Astrocyte (in vitro differentiated cells and primary cell): ENCODE data around the gene ZNF683. TPM values are rescaled to one million over a fixed set of nuclear protein-coding genes. Genes with fewer than 3 reads are reported as not detected.
A peak's percentile ranks its signal among the peaks of the same experiment; 100 is the strongest.

Experiments used
- DNase-seq: peaks from one replicate; pipeline ENCODE4 v3.0.0-alpha.2; 2010; ENCODE audit warnings: low read depth
- FAIRE-seq: peaks from 2 replicates; lab custom pipeline; 2011; peaks lifted over from hg19 to GRCh38; lab: Jason Lieb, UNC
- H2AFZ ChIP-seq: 2 replicates; pipeline ENCODE4 v1.6.0; 2012; ENCODE audit warnings: low read depth, low read length, inconsistent platforms
- H3K27ac ChIP-seq: 2 replicates; pipeline ENCODE4 v1.5.1; 2011; ENCODE audit warnings: low read depth, low read length, inconsistent platforms
- H3K27me3 ChIP-seq: 2 replicates; pipeline ENCODE4 v1.6.0; 2011; ENCODE audit warnings: low read length, inconsistent platforms; ENCODE audit not compliant: insufficient read depth
- H3K36me3 ChIP-seq: 2 replicates; pipeline ENCODE4 v1.5.1; 2011; ENCODE audit warnings: low read length, inconsistent platforms; ENCODE audit not compliant: insufficient read depth
- H3K4me1 ChIP-seq: 2 replicates; pipeline ENCODE4 v1.5.1; 2011; ENCODE audit warnings: low read length, inconsistent platforms; ENCODE audit not compliant: insufficient read depth
- H3K4me2 ChIP-seq: 2 replicates; pipeline ENCODE4 v1.6.0; 2012; ENCODE audit warnings: low read length, inconsistent platforms
- H3K4me3 ChIP-seq: 2 replicates; pipeline ENCODE4 v1.5.1; 2011; ENCODE audit warnings: low read depth, mild to moderate bottlenecking, low read length, inconsistent platforms; ENCODE audit not compliant: insufficient read depth
- H3K79me2 ChIP-seq: 2 replicates; pipeline ENCODE4 v1.6.0; 2012; ENCODE audit warnings: mild to moderate bottlenecking, low read length, inconsistent platforms; ENCODE audit not compliant: insufficient read depth
- H3K9ac ChIP-seq: 2 replicates; pipeline ENCODE4 v1.6.0; 2012; ENCODE audit warnings: mild to moderate bottlenecking, low read length, inconsistent platforms
- H3K9me3 ChIP-seq: 2 replicates; pipeline ENCODE4 v1.5.1; 2012; ENCODE audit warnings: low read depth, mild to moderate bottlenecking, low read length, inconsistent platforms; ENCODE audit not compliant: insufficient read depth
- H4K20me1 ChIP-seq: 2 replicates; pipeline ENCODE4 v1.6.0; 2012; ENCODE audit warnings: low read length, inconsistent platforms; ENCODE audit not compliant: insufficient read depth
- H3K27ac Mint-ChIP-seq: one replicate; pipeline ENCODE4 v1.8.0; 2021; ENCODE audit warnings: mild to moderate bottlenecking, mixed read lengths; ENCODE audit not compliant: unreplicated experiment
- H3K27me3 Mint-ChIP-seq: one replicate; pipeline ENCODE4 v1.8.0; 2021; ENCODE audit warnings: low read depth, mixed read lengths; ENCODE audit not compliant: unreplicated experiment
- H3K36me3 Mint-ChIP-seq: one replicate; pipeline ENCODE4 v1.8.0; 2021; ENCODE audit warnings: low read depth, mixed read lengths; ENCODE audit not compliant: unreplicated experiment
- H3K4me1 Mint-ChIP-seq: one replicate; pipeline ENCODE4 v1.8.0; 2021; ENCODE audit warnings: low read depth, mixed read lengths; ENCODE audit not compliant: unreplicated experiment
- H3K4me3 Mint-ChIP-seq: one replicate; pipeline ENCODE4 v1.8.0; 2021; ENCODE audit warnings: mild to moderate bottlenecking, moderate library complexity, mixed read lengths; ENCODE audit not compliant: unreplicated experiment
- H3K9me3 Mint-ChIP-seq: one replicate; pipeline ENCODE4 v1.8.0; 2021; ENCODE audit warnings: mild to moderate bottlenecking, mixed read lengths; ENCODE audit not compliant: unreplicated experiment
- EZH2 ChIP-seq: IDR thresholded peaks from 2 replicates; pipeline ENCODE4 v1.6.1; 2012; ENCODE audit warnings: mild to moderate bottlenecking, low read length, inconsistent platforms; ENCODE audit not compliant: insufficient read depth
- total RNA-seq: library from RNA; stranded (reverse); gene quantifications from 2 replicates; pipeline ENCODE4 v1.2.1, GENCODE V29; 2021
- TF ChIP-seq, protein P1 (sequence below): IDR thresholded peaks from 2 replicates; pipeline ENCODE4 v1.5.1; 2011; ENCODE audit warnings: low read depth, mild to moderate bottlenecking, inconsistent platforms, low read length, moderate library complexity; ENCODE audit not compliant: insufficient read depth

ZNF683 gene
- total RNA-seq, 1 donor from 2014 or later = not detected

DNA sequence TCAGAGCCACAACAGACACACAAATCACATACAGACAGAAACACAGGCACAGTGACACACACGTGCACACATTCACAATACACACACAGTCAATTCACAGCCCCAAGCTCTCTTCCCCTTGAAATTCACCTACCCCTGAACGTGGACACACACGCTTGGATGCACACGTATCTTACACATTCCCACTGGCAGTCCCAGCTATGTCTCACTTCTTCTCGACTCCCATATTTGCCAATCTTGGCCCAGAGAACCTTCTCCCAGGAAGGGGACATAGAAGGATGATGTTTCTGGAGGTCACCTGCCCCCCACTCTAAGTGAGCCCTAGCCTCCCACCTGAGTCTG, 20.2 kb downstream of the ZNF683 start:
- DNase-seq (no peak), FAIRE-seq (no peak)
- Mint-ChIP-seq H3K4me1 (peaks cover 22% of the 10 kb centered on the region), H3K27me3 (peaks cover 7% of the 10 kb centered on the region), H3K4me3 (no peak overlapping the region), H3K36me3 (no peaks in the 10 kb centered on the region), H3K27ac (no peak overlapping the region), H3K9me3 (no peaks in the 10 kb centered on the region)
- H2AFZ ChIP-seq = no peak overlapping the region
- H3K36me3 ChIP-seq = no peaks in the 10 kb centered on the region
- H3K27ac ChIP-seq = peak overlapping the region; percentile 81
- H3K9me3 ChIP-seq = no peaks in the 10 kb centered on the region
- H3K79me2 ChIP-seq = no peaks in the 10 kb centered on the region
- H3K9ac ChIP-seq = peak overlapping the region; percentile 77
- TF ChIP-seq, protein P1, sequence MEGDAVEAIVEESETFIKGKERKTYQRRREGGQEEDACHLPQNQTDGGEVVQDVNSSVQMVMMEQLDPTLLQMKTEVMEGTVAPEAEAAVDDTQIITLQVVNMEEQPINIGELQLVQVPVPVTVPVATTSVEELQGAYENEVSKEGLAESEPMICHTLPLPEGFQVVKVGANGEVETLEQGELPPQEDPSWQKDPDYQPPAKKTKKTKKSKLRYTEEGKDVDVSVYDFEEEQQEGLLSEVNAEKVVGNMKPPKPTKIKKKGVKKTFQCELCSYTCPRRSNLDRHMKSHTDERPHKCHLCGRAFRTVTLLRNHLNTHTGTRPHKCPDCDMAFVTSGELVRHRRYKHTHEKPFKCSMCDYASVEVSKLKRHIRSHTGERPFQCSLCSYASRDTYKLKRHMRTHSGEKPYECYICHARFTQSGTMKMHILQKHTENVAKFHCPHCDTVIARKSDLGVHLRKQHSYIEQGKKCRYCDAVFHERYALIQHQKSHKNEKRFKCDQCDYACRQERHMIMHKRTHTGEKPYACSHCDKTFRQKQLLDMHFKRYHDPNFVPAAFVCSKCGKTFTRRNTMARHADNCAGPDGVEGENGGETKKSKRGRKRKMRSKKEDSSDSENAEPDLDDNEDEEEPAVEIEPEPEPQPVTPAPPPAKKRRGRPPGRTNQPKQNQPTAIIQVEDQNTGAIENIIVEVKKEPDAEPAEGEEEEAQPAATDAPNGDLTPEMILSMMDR = no peak
- TF ChIP-seq EZH2 = no peak
- peak overlapping the region; percentile 65 for H3K4me2 ChIP-seq
- no peaks in the 10 kb centered on the region for H4K20me1 ChIP-seq
- H3K27me3 ChIP-seq = no peaks in the 10 kb centered on the region
- no peak overlapping the region for H3K4me3 ChIP-seq
- peaks cover 30% of the 10 kb centered on the region for H3K4me1 ChIP-seq

DNA sequence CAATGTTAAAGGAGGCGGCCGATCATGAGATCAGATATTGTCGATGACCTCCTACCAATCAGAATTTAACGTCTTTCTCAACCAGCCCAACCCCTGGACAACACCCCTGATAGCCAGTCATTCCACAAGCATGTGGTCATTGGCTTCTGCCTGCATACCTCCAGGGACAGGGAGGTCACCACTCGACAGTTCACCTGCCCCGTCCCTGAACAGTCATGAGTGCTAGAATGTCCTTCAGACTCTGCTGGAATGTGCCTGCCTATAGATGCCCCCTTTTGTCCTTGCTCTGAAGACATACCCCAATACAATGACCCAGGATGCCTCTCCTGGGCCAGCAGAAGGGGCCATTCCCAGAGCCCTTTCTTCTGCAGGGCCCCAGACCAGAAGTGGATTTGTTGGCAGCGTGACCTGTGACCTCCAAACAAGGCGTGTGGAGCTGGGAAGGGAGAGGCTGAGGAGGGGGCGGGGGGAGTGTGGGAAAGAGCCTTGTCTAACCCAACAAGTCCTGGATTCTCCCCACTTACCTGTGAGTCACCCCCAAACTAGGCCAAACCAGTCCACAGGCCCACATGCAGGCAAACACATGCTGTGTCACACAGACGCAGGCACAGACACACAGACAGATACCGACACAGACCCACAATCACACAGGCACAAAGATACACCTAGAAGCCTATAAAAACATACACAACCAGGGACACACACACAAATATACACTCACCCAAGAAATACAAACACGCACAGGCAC, 20.8 kb downstream of the ZNF683 start:
- peak overlapping the region; percentile 97 for H3K27ac Mint-ChIP-seq
- H3K27me3 Mint-ChIP-seq = peaks cover 4% of the 10 kb centered on the region
- H3K4me3 Mint-ChIP-seq = peak overlapping the region; percentile 75
- peak overlapping the region; percentile 65 for H3K4me2 ChIP-seq
- H3K36me3 ChIP-seq = no peaks in the 10 kb centered on the region
- H3K9ac ChIP-seq = peak overlapping the region; percentile 77
- H3K36me3 Mint-ChIP-seq = no peaks in the 10 kb centered on the region
- no peaks in the 10 kb centered on the region for H3K27me3 ChIP-seq
- H3K4me1 Mint-ChIP-seq = peaks cover 22% of the 10 kb centered on the region
- no peaks in the 10 kb centered on the region for H3K79me2 ChIP-seq
- no peaks in the 10 kb centered on the region for H4K20me1 ChIP-seq
- DNase-seq (peak; percentile 70), FAIRE-seq (no peak)
- TF ChIP-seq, protein P1 = no peak
- no peak for TF ChIP-seq EZH2
- no peak overlapping the region for H3K4me3 ChIP-seq
- no peaks in the 10 kb centered on the region for H3K9me3 Mint-ChIP-seq
- no peak overlapping the region for H2AFZ ChIP-seq
- peaks cover 30% of the 10 kb centered on the region for H3K4me1 ChIP-seq
- peak overlapping the region; percentile 81 for H3K27ac ChIP-seq
- H3K9me3 ChIP-seq = no peaks in the 10 kb centered on the region
